DND-41 (cell line): ENCODE measurements around the gene PRPS1.
"Not testable (repeated sequence)": the region's sequence is repeated elsewhere in the genome, so short reads cannot be mapped to it uniquely, and the experiment has no call there.

Source experiments
- CTCF ChIP-seq: IDR thresholded peaks from 2 replicates; pipeline ENCODE4 v1.5.1; 2012; ENCODE audit warnings: borderline replicate concordance, low read length, moderate library complexity, mild to moderate bottlenecking; ENCODE audit not compliant: poor library complexity, severe bottlenecking; ENCODE audit errors: extremely low read depth
- EZH2 ChIP-seq: IDR thresholded peaks from 3 replicates; pipeline ENCODE4 v1.6.1; 2012; ENCODE audit warnings: borderline replicate concordance, low read depth, mild to moderate bottlenecking, moderate library complexity, low read length, inconsistent platforms; ENCODE audit not compliant: severe bottlenecking

- not testable (repeated sequence) for TF ChIP-seq CTCF, EZH2
Observed at GRCh38 chrX:107609061-107609460, 19.2 kb upstream of the PRPS1 start.
